Testis (tissue), 2 donors: ENCODE measurements around the gene TMEM272.

ENCODE experiments used
- CTCF ChIP-seq, 3 experiments: fragments of 450-650 bp in 2 of 3; fragments of 200-600 bp in 1 of 3; sonication (generic) in 1 of 3; IDR thresholded peaks; one replicate each; pipeline ENCODE4 v1.5.1; 2016 to 2019; ENCODE audit warnings: antibody characterized with exemption in 3 of 3, mild to moderate bottlenecking in 2 of 3, moderate library complexity in 1 of 3
- POLR2A ChIP-seq: fragments of 450-650 bp; IDR thresholded peaks from one replicate; pipeline ENCODE4 v1.6.1; 2017; ENCODE audit warnings: antibody characterized with exemption, mild to moderate bottlenecking, moderate library complexity

DNA sequence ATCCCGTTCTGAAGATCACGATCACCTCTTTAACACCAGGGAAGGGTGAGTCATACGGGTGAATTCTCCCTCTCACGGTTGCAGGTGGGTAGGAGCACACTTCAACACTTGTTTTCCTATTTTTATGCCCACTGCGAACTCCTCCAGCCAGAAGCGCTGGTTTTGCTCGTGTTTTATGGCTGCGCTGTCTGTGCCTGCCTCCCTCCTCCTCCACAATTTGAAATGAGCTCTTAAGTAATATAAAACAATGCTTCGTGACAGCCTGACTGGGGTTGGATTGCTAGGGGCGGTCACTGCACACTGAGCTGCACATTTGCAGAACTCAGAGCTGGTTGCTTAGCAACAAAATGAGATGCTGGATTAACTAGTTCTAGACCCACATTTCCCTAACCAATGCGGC is 29.7 kb upstream of the TMEM272 start:
- TF ChIP-seq CTCF (IDR thresholded peaks at IDR 0.05) = no peak
- no peak for TF ChIP-seq POLR2A
